BE2C (cell line): ENCODE results near the gene ARIH1.
A peak's percentile ranks its signal among the peaks of the same experiment; 100 is the strongest.

Source experiments
- DNase-seq: peaks from one replicate; pipeline ENCODE4 v3.0.0-alpha.2; 2020
- H3K27me3 ChIP-seq: fragments of 250-450 bp; sonication (Bioruptor Pico); 2 replicates; pipeline ENCODE4 v1.5.1; 2020; ENCODE audit warnings: mild to moderate bottlenecking
- H3K36me3 ChIP-seq: fragments of 250-450 bp; sonication (Bioruptor Pico); 2 replicates; pipeline ENCODE4 v1.5.1; 2020; ENCODE audit warnings: mild to moderate bottlenecking
- H3K4me1 ChIP-seq: fragments of 250-450 bp; sonication (Bioruptor Pico); 2 replicates; pipeline ENCODE4 v1.5.1; 2020
- H3K4me3 ChIP-seq: 2 replicates; pipeline ENCODE4 v1.5.1; 2011; ENCODE audit warnings: low read depth, low read length
- H3K9me3 ChIP-seq: fragments of 250-450 bp; sonication (Bioruptor Pico); 2 replicates; pipeline ENCODE4 v1.5.1; 2020
- TF ChIP-seq, protein P1 (sequence below): IDR thresholded peaks from 2 replicates; pipeline ENCODE4 v1.5.1; 2012; ENCODE audit warnings: mild to moderate bottlenecking, low read depth, low read length

Gene ARIH1

GRCh38 chr15:72515591-72516389 is 41.7 kb downstream of the ARIH1 start:
- TF ChIP-seq, protein P1, sequence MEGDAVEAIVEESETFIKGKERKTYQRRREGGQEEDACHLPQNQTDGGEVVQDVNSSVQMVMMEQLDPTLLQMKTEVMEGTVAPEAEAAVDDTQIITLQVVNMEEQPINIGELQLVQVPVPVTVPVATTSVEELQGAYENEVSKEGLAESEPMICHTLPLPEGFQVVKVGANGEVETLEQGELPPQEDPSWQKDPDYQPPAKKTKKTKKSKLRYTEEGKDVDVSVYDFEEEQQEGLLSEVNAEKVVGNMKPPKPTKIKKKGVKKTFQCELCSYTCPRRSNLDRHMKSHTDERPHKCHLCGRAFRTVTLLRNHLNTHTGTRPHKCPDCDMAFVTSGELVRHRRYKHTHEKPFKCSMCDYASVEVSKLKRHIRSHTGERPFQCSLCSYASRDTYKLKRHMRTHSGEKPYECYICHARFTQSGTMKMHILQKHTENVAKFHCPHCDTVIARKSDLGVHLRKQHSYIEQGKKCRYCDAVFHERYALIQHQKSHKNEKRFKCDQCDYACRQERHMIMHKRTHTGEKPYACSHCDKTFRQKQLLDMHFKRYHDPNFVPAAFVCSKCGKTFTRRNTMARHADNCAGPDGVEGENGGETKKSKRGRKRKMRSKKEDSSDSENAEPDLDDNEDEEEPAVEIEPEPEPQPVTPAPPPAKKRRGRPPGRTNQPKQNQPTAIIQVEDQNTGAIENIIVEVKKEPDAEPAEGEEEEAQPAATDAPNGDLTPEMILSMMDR, result no peak
- no peaks in the 10 kb centered on the region for H3K36me3 ChIP-seq
- DNase-seq, result no peak
- no peaks in the 10 kb centered on the region; the same call in 1 of the 2 replicates for H3K4me1 ChIP-seq
- no peaks in the 10 kb centered on the region for H3K27me3 ChIP-seq
- no peaks in the 10 kb centered on the region for H3K9me3 ChIP-seq
- H3K4me3 ChIP-seq, result no peak overlapping the region

- TF ChIP-seq, protein P1, result no peak
- no peak for DNase-seq
- H3K4me1 ChIP-seq, result no peaks in the 10 kb centered on the region; the same call in 1 of the 2 replicates
- H3K36me3 ChIP-seq, result no peaks in the 10 kb centered on the region
- no peaks in the 10 kb centered on the region for H3K9me3 ChIP-seq
- H3K4me3 ChIP-seq, result no peak overlapping the region
- no peaks in the 10 kb centered on the region for H3K27me3 ChIP-seq
These were observed 42.6 kb downstream of the ARIH1 start for GRCh38 chr15:72516777-72517176.

GRCh38 chr15:72521682-72522081 is 47.6 kb downstream of the ARIH1 start:
- no peak for DNase-seq
- H3K4me1 ChIP-seq, result no peaks in the 10 kb centered on the region
- H3K4me3 ChIP-seq, result no peak overlapping the region
- no peaks in the 10 kb centered on the region for H3K9me3 ChIP-seq
- H3K27me3 ChIP-seq, result no peaks in the 10 kb centered on the region
- no peaks in the 10 kb centered on the region; the same call in 1 of the 2 replicates for H3K36me3 ChIP-seq
- TF ChIP-seq, protein P1, result no peak

DNA sequence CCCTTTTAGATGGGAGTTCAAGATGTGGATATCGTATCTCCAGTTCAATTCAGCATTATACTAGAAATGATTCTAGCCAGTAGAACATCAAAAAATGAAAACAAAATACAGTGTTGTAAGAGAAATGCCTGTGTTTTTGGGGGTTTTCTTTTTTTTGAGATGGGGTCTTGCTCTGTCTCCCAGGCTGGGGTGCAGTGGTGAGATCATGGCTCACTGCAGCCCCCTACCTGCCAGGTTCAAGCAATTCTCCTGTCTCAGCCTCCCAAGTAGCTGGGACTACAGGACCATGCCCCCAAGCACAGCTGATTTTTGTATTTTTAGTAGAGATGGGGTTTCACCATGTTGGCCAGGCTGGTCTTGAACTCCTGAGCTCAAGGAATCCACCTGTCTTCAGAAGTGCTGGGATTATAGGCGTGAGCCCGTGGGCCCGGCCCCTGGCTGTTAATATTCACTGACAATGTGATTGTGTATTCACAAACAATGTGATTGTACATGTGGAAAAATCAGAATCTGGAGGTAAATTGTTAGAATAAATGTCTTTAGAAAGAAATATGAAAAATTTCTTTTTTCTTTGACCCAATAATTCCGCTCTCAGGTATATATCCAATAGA is 59.0 kb downstream of the ARIH1 start:
- no peaks in the 10 kb centered on the region for H3K27me3 ChIP-seq
- TF ChIP-seq, protein P1, result peak; percentile 50
- H3K9me3 ChIP-seq, result no peaks in the 10 kb centered on the region
- DNase-seq, result no peak
- H3K4me1 ChIP-seq, result no peaks in the 10 kb centered on the region
- peaks cover 4% of the 10 kb centered on the region for H3K36me3 ChIP-seq
- no peak overlapping the region for H3K4me3 ChIP-seq

- Histone ChIP-seq H3K4me1 (no peaks in the 10 kb centered on the region), H3K9me3 (no peaks in the 10 kb centered on the region), H3K36me3 (peaks cover 4% of the 10 kb centered on the region; the same call in 1 of the 2 replicates), H3K4me3 (no peak overlapping the region), H3K27me3 (no peaks in the 10 kb centered on the region)
- DNase-seq, result no peak
- TF ChIP-seq, protein P1, result no peak
These were observed 60.4 kb downstream of the ARIH1 start for GRCh38 chr15:72534523-72534922.

DNA sequence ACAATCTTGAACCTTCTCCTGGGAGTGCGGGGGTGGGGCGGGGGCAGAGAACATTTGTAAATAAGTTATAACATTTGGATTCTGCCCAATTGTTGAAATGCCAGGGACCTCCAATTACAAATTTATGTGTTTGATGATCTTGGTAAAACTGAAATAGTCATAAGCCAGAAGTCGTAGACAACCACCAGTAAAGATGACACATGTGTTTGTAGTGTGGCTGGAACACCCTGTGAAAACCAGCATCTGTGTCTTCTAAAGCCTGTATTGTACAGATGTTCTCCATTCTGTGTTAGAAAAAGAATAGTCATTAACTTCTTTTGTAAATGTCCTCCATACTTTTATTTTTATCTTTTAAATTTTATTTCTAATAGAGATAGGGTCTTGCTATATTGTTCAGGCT is 61.8 kb downstream of the ARIH1 start:
- TF ChIP-seq, protein P1, result no peak
- Histone ChIP-seq H3K4me3 (no peak overlapping the region), H3K27me3 (no peaks in the 10 kb centered on the region), H3K4me1 (no peaks in the 10 kb centered on the region), H3K9me3 (peaks cover 3% of the 10 kb centered on the region), H3K36me3 (peaks cover 4% of the 10 kb centered on the region; the same call in 1 of the 2 replicates)
- no peak for DNase-seq
